K562 (cell line): ENCODE results near the gene NCOR2. TPM values are rescaled to one million over a fixed set of nuclear protein-coding genes. Genes with fewer than 3 reads are reported as not detected.

Experiments used
- ATAC-seq: fragments of 200-7000 bp; cut with Tn5 transposase; 3 replicates; pipeline ENCODE4 v1.9.1; 2020; ENCODE audit warnings: moderate library complexity
- BruUV-seq: library from RNA; stranded (reverse); fragments of 400-500 nt; replicated peaks from 2 replicates; lab custom pipeline; 2021; lab: Mats Ljungman, UMichigan
- CTCF ChIA-PET: fragments of 300-600 bp; formaldehyde crosslinking; extraction: SDS; loops from one replicate; lab custom pipeline; 2021; ENCODE audit warnings: low intra/inter-chr PET ratio; lab: Yijun Ruan, JAX
- POLR2A ChIA-PET: fragments of 300-600, 350-650 bp; sonication (Branson Sonifier 250); formaldehyde crosslinking; extraction: SDS; loops from one replicate; lab custom pipeline; 2021; ENCODE audit warnings: antibody characterized with exemption, inconsistent platforms; lab: Yijun Ruan, JAX
- DNase-seq, 4 experiments: peaks; one replicate each; pipeline versions ENCODE4 v3.0.0 to v3.0.0-alpha.2; 2011 to 2018; ENCODE audit warnings: low spot score in 3 of 4, mixed read lengths in 3 of 4; ENCODE audit errors: extremely low read depth in 1 of 4
- FAIRE-seq: peaks from 2 replicates; lab custom pipeline; 2011; peaks lifted over from hg19 to GRCh38; lab: Jason Lieb, UNC
- H2AFZ ChIP-seq: 2 replicates; pipeline ENCODE4 v1.6.0; 2011; ENCODE audit warnings: low read depth, low read length, control low read depth, inconsistent platforms
- H3K27ac ChIP-seq: fragments of 200-600 bp; 3 replicates; pipeline ENCODE4 v1.8.0; 2011; ENCODE audit warnings: low read depth, mild to moderate bottlenecking, control low read depth, inconsistent platforms, low read length, moderate library complexity, mixed read lengths; ENCODE audit errors: extremely low read depth
- H3K27me3 ChIP-seq, 2 experiments: fragments of 300-600 bp in 1 of 2; 2 replicates in 1 of 2; 3 replicates in 1 of 2; pipeline versions ENCODE4 v1.6.0 to v1.8.0; 2011; ENCODE audit warnings: inconsistent platforms in 2 of 2, low read length in 2 of 2, mild to moderate bottlenecking in 1 of 2, mixed read lengths in 1 of 2, moderate library complexity in 1 of 2; ENCODE audit not compliant: control insufficient read depth in 2 of 2, insufficient read depth in 2 of 2
- H3K36me3 ChIP-seq: fragments of 300-600 bp; 3 replicates; pipeline ENCODE4 v1.8.0; 2011; ENCODE audit warnings: mild to moderate bottlenecking, low read length, inconsistent platforms; ENCODE audit not compliant: control insufficient read depth, insufficient read depth
- H3K4me1 ChIP-seq, 2 experiments: fragments of 200-600 bp in 1 of 2; replicated peaks in 1 of 2; 2 replicates in 1 of 2; 3 replicates in 1 of 2; pipeline versions ENCODE4 v1.5.1 to v1.8.0; 2011; ENCODE audit warnings: inconsistent platforms in 2 of 2, low read length in 2 of 2, mild to moderate bottlenecking in 1 of 2, mixed read lengths in 1 of 2, moderate library complexity in 1 of 2; ENCODE audit not compliant: control insufficient read depth in 2 of 2, insufficient read depth in 2 of 2
- H3K4me2 ChIP-seq: 2 replicates; pipeline ENCODE4 v1.6.1; 2011; ENCODE audit warnings: low read length, control low read depth, inconsistent platforms, mixed read lengths; ENCODE audit not compliant: insufficient read depth
- H3K4me3 ChIP-seq: fragments of 200-600 bp; sonication (generic), shearing (Covaris generic); 2 replicates; pipeline ENCODE4 v1.5.1; 2016; ENCODE audit warnings: control low read depth, inconsistent platforms
- H3K79me2 ChIP-seq: fragments of 200-600 bp; 3 replicates; pipeline ENCODE4 v1.8.0; 2011; ENCODE audit warnings: low read length, inconsistent platforms; ENCODE audit not compliant: control insufficient read depth, insufficient read depth
- H3K9ac ChIP-seq, 2 experiments: 2 replicates each; pipeline versions ENCODE4 v1.6.0 to v1.6.1; 2011; ENCODE audit warnings: low read depth in 2 of 2, low read length in 2 of 2, control low read depth in 1 of 2, inconsistent platforms in 1 of 2, mild to moderate bottlenecking in 1 of 2, mixed read lengths in 1 of 2; ENCODE audit not compliant: insufficient read depth in 1 of 2
- H3K9me1 ChIP-seq: one replicate; pipeline ENCODE4 v1.6.0; 2011; ENCODE audit warnings: inconsistent platforms, mild to moderate bottlenecking, low read length, moderate library complexity; ENCODE audit not compliant: control insufficient read depth, insufficient read depth
- H3K9me3 ChIP-seq: replicated peaks from 2 replicates; pipeline ENCODE4 v1.5.1; 2011; ENCODE audit warnings: low read depth, low read length, inconsistent platforms; ENCODE audit not compliant: control insufficient read depth, insufficient read depth
- H4K20me1 ChIP-seq: replicated peaks from 2 replicates; pipeline ENCODE4 v1.6.1; 2011; ENCODE audit warnings: low read length, inconsistent platforms, mixed read lengths; ENCODE audit not compliant: control insufficient read depth, insufficient read depth
- CTCF ChIP-seq, 3 experiments: IDR thresholded peaks in 2 of 3; conservative IDR thresholded peaks in 1 of 3; 2 replicates each; pipeline ENCODE4 v1.5.1; 2011 to 2012; ENCODE audit warnings: low read length in 3 of 3, mild to moderate bottlenecking in 3 of 3, control low read depth in 2 of 3, improper control_type of control experiment in 1 of 3, inconsistent platforms in 1 of 3, low read depth in 1 of 3, mixed read lengths in 1 of 3, moderate library complexity in 1 of 3; ENCODE audit not compliant: insufficient read depth in 2 of 3
- KLF1 ChIP-seq: fragments of 450-650 bp; IDR thresholded peaks from 2 replicates; pipeline ENCODE4 v1.6.1; 2016; ENCODE audit warnings: missing genetic modification characterization, missing compliant biosample characterization
- KLF13 ChIP-seq: fragments of 450-650 bp; IDR thresholded peaks from 2 replicates; pipeline ENCODE4 v1.6.1; 2016; ENCODE audit warnings: missing genetic modification characterization, low read depth, mild to moderate bottlenecking, missing compliant biosample characterization, moderate library complexity, borderline replicate concordance
- MCM3 ChIP-seq: fragments of 450-650 bp; IDR thresholded peaks from 2 replicates; pipeline ENCODE4 v1.6.1; 2016
- ZFP36 ChIP-seq: fragments of 150-350 bp; IDR thresholded peaks from 2 replicates; pipeline ENCODE4 v1.6.1; 2018; ENCODE audit warnings: low read length, low read depth; ENCODE audit not compliant: partially characterized antibody
- ZNF436 ChIP-seq: fragments of 250-450, 450-650 bp; sonication (Bioruptor Pico); formaldehyde crosslinking; IDR thresholded peaks from 2 replicates; pipeline ENCODE4 v1.7.0; 2020; ENCODE audit warnings: mild to moderate bottlenecking
- WGBS: fragments of 100-300 bp; shearing (Covaris generic); methylation state at CpG from one replicate; pipeline ENCODE4 v1.1.6; 2016; ENCODE audit warnings: low coverage, mixed read lengths; ENCODE audit not compliant: insufficient coverage; ENCODE audit errors: missing lambda C conversion rate; 5-methylcytosine and 5-hydroxymethylcytosine counted together
- in situ Hi-C: fragments of 300-500 bp; cut with MboI; formaldehyde crosslinking; loops from 4 replicates; pipeline ENCODE4 v1.15.0; 2018; ENCODE audit warnings: inconsistent platforms, mixed read lengths
- intact Hi-C: fragments of 100-400 bp; cut with micrococcal nuclease; formaldehyde crosslinking; loops from 2 replicates; pipeline ENCODE4 v1.14.2; 2022
- polyA plus RNA-seq, 8 experiments: library from polyadenylated mRNA; depleted of rRNA in 4 of 8; stranded (reverse) in 5 of 8; unstranded in 3 of 8; fragments of >200 nt; fragmentation: Nextera tagmentation in 2 of 8; fragmentation: Illumina TruSeq in 1 of 8; extraction: Ambion mirVana in 2 of 8; extraction: Trizol in 1 of 8; gene quantifications; 2 replicates each; pipeline versions ENCODE4 v1.2.1 to v1.2.3, GENCODE V29; 2011 to 2014; ENCODE audit warnings: inconsistent platforms in 1 of 8, missing spikeins in 1 of 8
- total RNA-seq, 7 experiments: library from RNA; depleted of rRNA in 6 of 7; stranded (reverse); fragments of >200 nt in 6 of 7; fragmentation: Illumina TruSeq in 2 of 7; extraction: Trizol in 2 of 7; gene quantifications; 2 replicates each; pipeline versions ENCODE4 v1.2.1 to v1.2.3, GENCODE V29; 2011 to 2021; ENCODE audit warnings: low replicate concordance in 1 of 7
- TF ChIP-seq, protein P1 (sequence below): sonication (generic); formaldehyde crosslinking; IDR thresholded peaks from 2 replicates; pipeline ENCODE4 v1.8.1; 2023; ENCODE audit warnings: mild to moderate bottlenecking, missing genetic modification reagents

Gene NCOR2
- total and polyA plus RNA-seq, 9 of the 15 experiments (the other 6 are each of a cell fraction or from before 2014, with no cell fraction given) = 0.18 to 126 (median 8.4) TPM

DNA sequence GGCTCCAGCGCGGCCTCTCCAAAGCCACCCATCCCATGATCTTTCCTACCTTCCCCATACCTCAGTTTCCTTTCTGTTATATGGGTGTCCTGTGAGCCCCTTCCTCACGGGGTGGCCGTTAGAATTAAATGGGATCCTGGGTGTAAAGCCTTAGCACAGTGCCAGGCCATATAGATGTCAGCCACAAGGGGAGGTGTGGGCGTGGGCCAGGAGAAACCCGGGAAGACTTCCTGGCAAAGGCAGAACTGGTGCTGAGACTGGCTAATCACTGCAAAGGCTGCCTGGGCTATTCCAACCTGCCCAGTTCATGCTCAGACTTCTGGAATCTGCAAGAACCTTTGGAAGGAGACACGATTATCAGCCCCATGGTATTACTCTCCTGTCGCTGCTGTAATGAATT, 11.0 kb upstream of the NCOR2 start:
- in situ Hi-C loops (no loop called here), intact Hi-C loops (no loop called here)
- Histone ChIP-seq H4K20me1 (no peaks in the 10 kb centered on the region), H3K27me3 (0 out of 5 replicates have a peak, but pooled peaks cover 0 to 3% of the 10 kb centered on the region in 2 experiments), H3K4me2 (no peak overlapping the region), H3K9ac (0 out of 4 replicates have a peak overlapping the region, but pooled peaks of 1 of the 2 experiments have one; percentile 29), H3K4me3 (no peak overlapping the region), H2AFZ (no peak overlapping the region), H3K79me2 (no peaks in the 10 kb centered on the region), H3K9me3 (peaks cover 6% of the 10 kb centered on the region), H3K4me1 (peaks cover 11 to 19% of the 10 kb centered on the region in 2 experiments), H3K27ac (no peak overlapping the region), H3K9me1 (no peaks in the 10 kb centered on the region), H3K36me3 (no peaks in the 10 kb centered on the region)
- POLR2A ChIA-PET = interaction anchor here (0.7 kb wide), 1 partner anchor 332 kb away, joined by 3 read pairs; no protein-coding TSS in a partner anchor
- CTCF ChIA-PET = no interaction called here
- TF ChIP-seq KLF1 (tag) = peak; percentile 73; the same call in 1 of the 2 replicates
- TF ChIP-seq ZFP36 = peak; percentile 96
- TF ChIP-seq MCM3 = no peak
- TF ChIP-seq CTCF (IDR thresholded peaks at IDR 0.05 in 2 of 3, conservative IDR thresholded peaks at IDR 0.05 in 1 of 3; ENCODE audit: insufficient read depth in 2 of 3, low read depth in 1 of 3, low read length in 3 of 3) = 0 out of 6 replicates have a peak, but pooled peaks have one; percentile 10 to 22 (median 14)
- TF ChIP-seq, protein P1, sequence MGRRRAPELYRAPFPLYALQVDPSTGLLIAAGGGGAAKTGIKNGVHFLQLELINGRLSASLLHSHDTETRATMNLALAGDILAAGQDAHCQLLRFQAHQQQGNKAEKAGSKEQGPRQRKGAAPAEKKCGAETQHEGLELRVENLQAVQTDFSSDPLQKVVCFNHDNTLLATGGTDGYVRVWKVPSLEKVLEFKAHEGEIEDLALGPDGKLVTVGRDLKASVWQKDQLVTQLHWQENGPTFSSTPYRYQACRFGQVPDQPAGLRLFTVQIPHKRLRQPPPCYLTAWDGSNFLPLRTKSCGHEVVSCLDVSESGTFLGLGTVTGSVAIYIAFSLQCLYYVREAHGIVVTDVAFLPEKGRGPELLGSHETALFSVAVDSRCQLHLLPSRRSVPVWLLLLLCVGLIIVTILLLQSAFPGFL (CRISPR knock-in tag) = no peak
- TF ChIP-seq ZNF436 (CRISPR knock-in tag) = peak; percentile 48; the same call in 1 of the 2 replicates
- TF ChIP-seq KLF13 (tag) = peak; percentile 80
- FAIRE-seq (no peak), ATAC-seq (peak; percentile 27; the same call in 2 of the 3 replicates), DNase-seq (no peak)
- no TSS peak for BruUV-seq
- 31% methylated on average over 8 of the region's 8 CpGs for WGBS
